ENCODE data around the gene SNAPIN.

Gene SNAPIN

GRCh38 chr1:153643100-153643499 is 15.4 kb upstream of the SNAPIN start:
- Histone ChIP-seq H3K27ac (replicated peaks; ENCODE audit: low read length) (no peak overlapping the region), H3K4ac (ENCODE audit: low read length) (no peak overlapping the region), H3K79me1 (ENCODE audit: low read depth, low read length) (peaks cover 2% of the 10 kb centered on the region), H3K4me3 (ENCODE audit: low read length in 2 of 2) (no peak overlapping the region), H3K23ac (ENCODE audit: low read depth, low read length, poor library complexity) (no peak overlapping the region), H4K8ac (ENCODE audit: low read depth, low read length) (no peak overlapping the region), H3K4me1 (ENCODE audit: control insufficient read depth in 2 of 2, insufficient read depth in 1 of 2, low read depth in 1 of 2, low read length in 2 of 2) (peaks cover 0 to 2% of the 10 kb centered on the region in 2 donors), H2BK120ac (ENCODE audit: low read depth, low read length) (no peak overlapping the region), H2AFZ (ENCODE audit: low read length) (no peak overlapping the region), H3K18ac (ENCODE audit: low read length) (no peak overlapping the region), H2BK15ac (ENCODE audit: low read length) (no peak overlapping the region), H2BK5ac (ENCODE audit: low read length) (no peak overlapping the region), H3K4me2 (ENCODE audit: insufficient read depth, low read length, poor library complexity, severe bottlenecking) (no peak overlapping the region), H2AK5ac (ENCODE audit: low read depth, low read length) (no peak overlapping the region), H2BK12ac (ENCODE audit: low read length) (no peak overlapping the region), H3K9ac (ENCODE audit: low read depth, low read length, poor library complexity) (no peak overlapping the region), H3K14ac (ENCODE audit: low read length) (no peak overlapping the region), H3K27me3 (ENCODE audit: control insufficient read depth in 3 of 3, insufficient read depth in 3 of 3, low read depth in 1 of 3, low read length in 3 of 3) (no peaks in the 10 kb centered on the region), H4K91ac (ENCODE audit: low read depth, low read length, poor library complexity) (no peak overlapping the region), H3K36me3 (replicated peaks in 1 of 2; ENCODE audit: control insufficient read depth in 2 of 2, insufficient read depth in 2 of 2, low read length in 2 of 2) (peaks cover 39 to 95% of the 10 kb centered on the region in 2 donors), H3K9me3 (replicated peaks in 1 of 2; ENCODE audit: control insufficient read depth in 2 of 2, insufficient read depth in 1 of 2, low read depth in 1 of 2, low read length in 2 of 2) (no peaks in the 10 kb centered on the region)
- WGBS, 2 donors (ENCODE audit: extremely low coverage in 2 of 2, insufficient read length in 2 of 2, insufficient replicate concordance in 1 of 2) = no CpG with 5 or more reads among the region's 11 CpGs
- DNase-seq (ENCODE audit: low spot score) = no peak

DNA sequence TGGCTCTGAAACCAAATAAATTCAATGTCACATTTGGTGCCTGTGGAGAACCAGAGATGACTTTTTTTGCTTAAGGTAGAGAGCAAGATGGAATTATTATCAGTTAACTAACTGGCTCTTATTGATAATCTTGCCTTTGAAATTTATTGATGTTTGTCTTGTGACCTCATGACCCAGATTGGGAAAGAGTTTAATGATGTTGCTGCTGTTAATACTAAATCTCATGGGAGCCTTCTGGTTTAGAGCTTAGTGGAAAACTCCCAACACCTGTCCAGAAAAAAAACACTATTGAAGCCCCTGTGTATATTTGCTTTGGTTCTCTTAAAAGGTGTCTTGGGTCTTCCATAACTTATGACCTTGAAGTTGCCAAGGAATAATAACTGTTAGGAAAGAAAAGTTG is 14.7 kb upstream of the SNAPIN start:
- no peak overlapping the region for H3K23ac ChIP-seq (ENCODE audit: low read depth, low read length, poor library complexity)
- H2BK5ac ChIP-seq (ENCODE audit: low read length) = no peak overlapping the region
- no peak overlapping the region for H3K18ac ChIP-seq (ENCODE audit: low read length)
- no peak overlapping the region for H3K4me3 ChIP-seq (ENCODE audit: low read length in 2 of 2)
- H2BK120ac ChIP-seq (ENCODE audit: low read depth, low read length) = no peak overlapping the region
- no peak overlapping the region for H3K27ac ChIP-seq (replicated peaks; ENCODE audit: low read length)
- H3K9me3 ChIP-seq (replicated peaks in 1 of 2; ENCODE audit: control insufficient read depth in 2 of 2, insufficient read depth in 1 of 2, low read depth in 1 of 2, low read length in 2 of 2) = no peaks in the 10 kb centered on the region
- no peak overlapping the region for H2AFZ ChIP-seq (ENCODE audit: low read length)
- H3K27me3 ChIP-seq (ENCODE audit: control insufficient read depth in 3 of 3, insufficient read depth in 3 of 3, low read depth in 1 of 3, low read length in 3 of 3) = no peaks in the 10 kb centered on the region
- H4K91ac ChIP-seq (ENCODE audit: low read depth, low read length, poor library complexity) = no peak overlapping the region
- no peak for DNase-seq (ENCODE audit: low spot score)
- H3K9ac ChIP-seq (ENCODE audit: low read depth, low read length, poor library complexity) = no peak overlapping the region
- H3K14ac ChIP-seq (ENCODE audit: low read length) = no peak overlapping the region
- peaks cover 2% of the 10 kb centered on the region for H3K79me1 ChIP-seq (ENCODE audit: low read depth, low read length)
- no peak overlapping the region for H3K4me2 ChIP-seq (ENCODE audit: insufficient read depth, low read length, poor library complexity, severe bottlenecking)
- no peak overlapping the region for H3K4ac ChIP-seq (ENCODE audit: low read length)
- H2BK15ac ChIP-seq (ENCODE audit: low read length) = no peak overlapping the region
- H3K36me3 ChIP-seq (replicated peaks in 1 of 2; ENCODE audit: control insufficient read depth in 2 of 2, insufficient read depth in 2 of 2, low read length in 2 of 2) = peaks cover 36 to 87% of the 10 kb centered on the region in 2 donors
- no peak overlapping the region for H4K8ac ChIP-seq (ENCODE audit: low read depth, low read length)
- no peak overlapping the region for H2AK5ac ChIP-seq (ENCODE audit: low read depth, low read length)
- no peak overlapping the region for H2BK12ac ChIP-seq (ENCODE audit: low read length)
- peaks cover 0 to 3% of the 10 kb centered on the region in 2 donors for H3K4me1 ChIP-seq (ENCODE audit: control insufficient read depth in 2 of 2, insufficient read depth in 1 of 2, low read depth in 1 of 2, low read length in 2 of 2)

- peaks cover 24 to 58% of the 10 kb centered on the region in 2 donors for H3K36me3 ChIP-seq (replicated peaks in 1 of 2; ENCODE audit: control insufficient read depth in 2 of 2, insufficient read depth in 2 of 2, low read length in 2 of 2)
- H3K4me2 ChIP-seq (ENCODE audit: insufficient read depth, low read length, poor library complexity, severe bottlenecking) = no peak overlapping the region
- WGBS, 2 donors (ENCODE audit: extremely low coverage in 2 of 2, insufficient read length in 2 of 2, insufficient replicate concordance in 1 of 2) = no CpG with 5 or more reads among the region's 5 CpGs
- no peak overlapping the region for H3K4ac ChIP-seq (ENCODE audit: low read length)
- no peak overlapping the region for H3K9ac ChIP-seq (ENCODE audit: low read depth, low read length, poor library complexity)
- no peak overlapping the region for H3K14ac ChIP-seq (ENCODE audit: low read length)
- H3K23ac ChIP-seq (ENCODE audit: low read depth, low read length, poor library complexity) = no peak overlapping the region
- no peak overlapping the region for H3K4me3 ChIP-seq (ENCODE audit: low read length in 2 of 2)
- no peak overlapping the region for H2AFZ ChIP-seq (ENCODE audit: low read length)
- H3K27ac ChIP-seq (replicated peaks; ENCODE audit: low read length) = peak overlapping the region; percentile 21
- no peak for DNase-seq (ENCODE audit: low spot score)
- peaks cover 0 to 3% of the 10 kb centered on the region in 2 donors for H3K4me1 ChIP-seq (ENCODE audit: control insufficient read depth in 2 of 2, insufficient read depth in 1 of 2, low read depth in 1 of 2, low read length in 2 of 2)
- H2BK15ac ChIP-seq (ENCODE audit: low read length) = no peak overlapping the region
- H4K8ac ChIP-seq (ENCODE audit: low read depth, low read length) = no peak overlapping the region
- no peak overlapping the region for H2BK12ac ChIP-seq (ENCODE audit: low read length)
- no peaks in the 10 kb centered on the region for H3K27me3 ChIP-seq (ENCODE audit: control insufficient read depth in 3 of 3, insufficient read depth in 3 of 3, low read depth in 1 of 3, low read length in 3 of 3)
- H2BK5ac ChIP-seq (ENCODE audit: low read length) = no peak overlapping the region
- no peaks in the 10 kb centered on the region for H3K9me3 ChIP-seq (replicated peaks in 1 of 2; ENCODE audit: control insufficient read depth in 2 of 2, insufficient read depth in 1 of 2, low read depth in 1 of 2, low read length in 2 of 2)
- H4K91ac ChIP-seq (ENCODE audit: low read depth, low read length, poor library complexity) = no peak overlapping the region
- no peak overlapping the region for H2AK5ac ChIP-seq (ENCODE audit: low read depth, low read length)
- H3K79me1 ChIP-seq (ENCODE audit: low read depth, low read length) = peaks cover 2% of the 10 kb centered on the region
- H2BK120ac ChIP-seq (ENCODE audit: low read depth, low read length) = no peak overlapping the region
- no peak overlapping the region for H3K18ac ChIP-seq (ENCODE audit: low read length)
Measured at GRCh38 chr1:153646672-153647345, 11.7 kb upstream of the SNAPIN start.

DNA sequence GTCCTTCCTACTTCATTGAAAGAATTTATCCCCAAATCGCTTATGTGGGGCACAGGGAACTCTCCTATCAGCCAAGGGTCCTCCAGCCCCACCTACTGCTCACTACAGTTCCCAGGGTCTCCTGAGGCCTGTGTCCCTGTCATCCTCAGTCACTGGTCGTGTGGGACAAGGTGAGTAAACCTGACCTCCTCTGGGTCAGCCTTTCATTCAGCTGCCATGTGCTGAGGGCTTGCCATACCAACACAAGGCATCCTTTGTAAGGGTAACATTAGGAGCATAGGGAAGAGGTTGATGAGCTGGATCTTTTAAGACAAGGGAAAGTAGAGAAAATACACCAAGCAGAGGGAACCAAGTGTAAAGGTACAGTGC is 11.2 kb upstream of the SNAPIN start:
- Histone ChIP-seq H3K4me3 (ENCODE audit: low read length in 2 of 2) (no peak overlapping the region), H3K14ac (ENCODE audit: low read length) (no peak overlapping the region), H3K9ac (ENCODE audit: low read depth, low read length, poor library complexity) (no peak overlapping the region), H3K23ac (ENCODE audit: low read depth, low read length, poor library complexity) (no peak overlapping the region), H3K4ac (ENCODE audit: low read length) (no peak overlapping the region), H2BK15ac (ENCODE audit: low read length) (no peak overlapping the region), H4K8ac (ENCODE audit: low read depth, low read length) (no peak overlapping the region), H3K18ac (ENCODE audit: low read length) (no peak overlapping the region), H2BK5ac (ENCODE audit: low read length) (no peak overlapping the region), H3K4me1 (ENCODE audit: control insufficient read depth in 2 of 2, insufficient read depth in 1 of 2, low read depth in 1 of 2, low read length in 2 of 2) (peaks cover 0 to 3% of the 10 kb centered on the region in 2 donors), H3K27me3 (ENCODE audit: control insufficient read depth in 3 of 3, insufficient read depth in 3 of 3, low read depth in 1 of 3, low read length in 3 of 3) (no peaks in the 10 kb centered on the region), H3K9me3 (replicated peaks in 1 of 2; ENCODE audit: control insufficient read depth in 2 of 2, insufficient read depth in 1 of 2, low read depth in 1 of 2, low read length in 2 of 2) (no peaks in the 10 kb centered on the region), H4K91ac (ENCODE audit: low read depth, low read length, poor library complexity) (no peak overlapping the region), H2AK5ac (ENCODE audit: low read depth, low read length) (no peak overlapping the region), H2BK120ac (ENCODE audit: low read depth, low read length) (no peak overlapping the region), H3K4me2 (ENCODE audit: insufficient read depth, low read length, poor library complexity, severe bottlenecking) (no peak overlapping the region), H2BK12ac (ENCODE audit: low read length) (no peak overlapping the region), H3K79me1 (ENCODE audit: low read depth, low read length) (no peaks in the 10 kb centered on the region), H3K36me3 (replicated peaks in 1 of 2; ENCODE audit: control insufficient read depth in 2 of 2, insufficient read depth in 2 of 2, low read length in 2 of 2) (peaks cover 19 to 52% of the 10 kb centered on the region in 2 donors), H3K27ac (replicated peaks; ENCODE audit: low read length) (no peak overlapping the region), H2AFZ (ENCODE audit: low read length) (no peak overlapping the region)
- WGBS, 2 donors (ENCODE audit: extremely low coverage in 2 of 2, insufficient read length in 2 of 2, insufficient replicate concordance in 1 of 2) = no CpG with 5 or more reads among the region's 2 CpGs
- no peak for DNase-seq (ENCODE audit: low spot score)

Data from neuronal stem cell (in vitro differentiated cells).